HUES64 (cell line): ENCODE results near the gene STKLD1.

Experiments used
- H3K27ac ChIP-seq: 2 replicates; pipeline ENCODE4 v1.7.0; 2013; ENCODE audit warnings: low read depth, low read length, inconsistent platforms
- H3K27me3 ChIP-seq: 2 replicates; pipeline ENCODE4 v1.6.1; 2013; ENCODE audit warnings: mild to moderate bottlenecking, low read length; ENCODE audit not compliant: insufficient read depth
- H3K36me3 ChIP-seq: 2 replicates; pipeline ENCODE4 v1.6.1; 2013; ENCODE audit warnings: mild to moderate bottlenecking, low read length; ENCODE audit not compliant: insufficient read depth
- H3K4me1 ChIP-seq: 2 replicates; pipeline ENCODE4 v1.6.1; 2013; ENCODE audit warnings: mild to moderate bottlenecking, low read length, moderate library complexity; ENCODE audit not compliant: insufficient read depth
- H3K4me3 ChIP-seq: 2 replicates; pipeline ENCODE4 v1.5.1; 2013; ENCODE audit warnings: mild to moderate bottlenecking, low read length, moderate library complexity
- H3K9ac ChIP-seq: 2 replicates; pipeline ENCODE4 v1.6.1; 2013; ENCODE audit warnings: mild to moderate bottlenecking, low read depth, low read length
- H3K9me3 ChIP-seq: 2 replicates; pipeline ENCODE4 v1.6.1; 2013; ENCODE audit warnings: low read depth, low read length; ENCODE audit not compliant: insufficient read depth
- WGBS: fragments of 150-250, 120-280 bp; methylation state at CpG from one replicate; pipeline ENCODE4 v1.1.7; 2013; ENCODE audit warnings: missing lambda C conversion rate; 5-methylcytosine and 5-hydroxymethylcytosine counted together

The STKLD1 gene

GRCh38 chr9:133423216-133423615, 47.0 kb downstream of the STKLD1 start:
- Histone ChIP-seq H3K9ac (no peak overlapping the region), H3K27ac (no peak overlapping the region), H3K9me3 (0 out of 2 replicates have a peak, but pooled peaks cover 2% of the 10 kb centered on the region), H3K36me3 (0 out of 2 replicates have a peak, but pooled peaks cover 4% of the 10 kb centered on the region), H3K27me3 (peaks cover 10% of the 10 kb centered on the region), H3K4me3 (no peak overlapping the region), H3K4me1 (0 out of 2 replicates have a peak, but pooled peaks cover 3% of the 10 kb centered on the region)
- WGBS = 94% methylated on average over 3 of the region's 3 CpGs

GRCh38 chr9:133424187-133424586, 48.0 kb downstream of the STKLD1 start:
- H3K36me3 ChIP-seq = 0 out of 2 replicates have a peak, but pooled peaks cover 4% of the 10 kb centered on the region
- H3K27ac ChIP-seq = no peak overlapping the region
- peaks cover 11% of the 10 kb centered on the region for H3K27me3 ChIP-seq
- no peak overlapping the region for H3K9ac ChIP-seq
- no peak overlapping the region for H3K4me3 ChIP-seq
- 0 out of 2 replicates have a peak, but pooled peaks cover 2% of the 10 kb centered on the region for H3K9me3 ChIP-seq
- 0 out of 2 replicates have a peak, but pooled peaks cover 2% of the 10 kb centered on the region for H3K4me1 ChIP-seq
- 93% methylated on average over 12 of the region's 12 CpGs for WGBS

DNA sequence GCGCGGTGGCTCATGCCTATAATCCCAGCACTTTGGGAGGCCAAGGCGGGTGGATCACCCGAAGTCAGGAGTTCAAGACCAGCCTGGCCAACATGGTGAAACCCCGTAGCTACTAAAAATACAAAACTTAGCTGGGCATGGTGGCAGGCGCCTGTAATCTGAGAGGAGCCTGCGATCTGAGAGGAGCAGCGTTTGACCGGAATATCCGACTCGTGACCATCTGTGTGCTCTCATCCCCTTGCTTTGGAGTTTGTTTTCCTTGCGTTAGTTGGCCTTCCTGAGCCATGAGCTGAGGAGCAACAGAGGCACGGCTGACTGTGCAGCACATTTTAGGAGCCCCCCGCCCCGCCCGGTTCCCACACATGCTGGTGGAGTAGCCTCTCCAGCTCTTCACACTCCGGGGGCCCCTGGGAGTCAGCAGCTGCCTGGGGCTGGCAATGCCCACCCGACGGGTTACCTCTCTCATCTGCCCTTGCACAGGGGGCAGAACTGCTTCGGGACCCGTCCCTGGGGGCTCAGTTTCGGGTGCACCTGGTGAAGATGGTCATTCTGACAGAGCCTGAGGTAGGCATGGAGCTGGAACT, 49.0 kb downstream of the STKLD1 start:
- 93% methylated on average over 22 of the region's 22 CpGs for WGBS
- Histone ChIP-seq H3K27ac (no peak overlapping the region), H3K36me3 (0 out of 2 replicates have a peak, but pooled peaks cover 4% of the 10 kb centered on the region), H3K4me3 (no peak overlapping the region), H3K4me1 (no peaks in the 10 kb centered on the region), H3K9ac (no peak overlapping the region), H3K27me3 (peaks cover 17% of the 10 kb centered on the region), H3K9me3 (0 out of 2 replicates have a peak, but pooled peaks cover 2% of the 10 kb centered on the region)

GRCh38 chr9:133426011-133426410, 49.8 kb downstream of the STKLD1 start:
- WGBS = 89% methylated on average over 11 of the region's 11 CpGs
- H3K27ac ChIP-seq = no peak overlapping the region
- H3K27me3 ChIP-seq = peaks cover 20% of the 10 kb centered on the region
- no peaks in the 10 kb centered on the region for H3K4me1 ChIP-seq
- H3K9ac ChIP-seq = no peak overlapping the region
- 0 out of 2 replicates have a peak, but pooled peaks cover 4% of the 10 kb centered on the region for H3K36me3 ChIP-seq
- H3K4me3 ChIP-seq = no peak overlapping the region
- H3K9me3 ChIP-seq = 0 out of 2 replicates have a peak, but pooled peaks cover 2% of the 10 kb centered on the region

DNA sequence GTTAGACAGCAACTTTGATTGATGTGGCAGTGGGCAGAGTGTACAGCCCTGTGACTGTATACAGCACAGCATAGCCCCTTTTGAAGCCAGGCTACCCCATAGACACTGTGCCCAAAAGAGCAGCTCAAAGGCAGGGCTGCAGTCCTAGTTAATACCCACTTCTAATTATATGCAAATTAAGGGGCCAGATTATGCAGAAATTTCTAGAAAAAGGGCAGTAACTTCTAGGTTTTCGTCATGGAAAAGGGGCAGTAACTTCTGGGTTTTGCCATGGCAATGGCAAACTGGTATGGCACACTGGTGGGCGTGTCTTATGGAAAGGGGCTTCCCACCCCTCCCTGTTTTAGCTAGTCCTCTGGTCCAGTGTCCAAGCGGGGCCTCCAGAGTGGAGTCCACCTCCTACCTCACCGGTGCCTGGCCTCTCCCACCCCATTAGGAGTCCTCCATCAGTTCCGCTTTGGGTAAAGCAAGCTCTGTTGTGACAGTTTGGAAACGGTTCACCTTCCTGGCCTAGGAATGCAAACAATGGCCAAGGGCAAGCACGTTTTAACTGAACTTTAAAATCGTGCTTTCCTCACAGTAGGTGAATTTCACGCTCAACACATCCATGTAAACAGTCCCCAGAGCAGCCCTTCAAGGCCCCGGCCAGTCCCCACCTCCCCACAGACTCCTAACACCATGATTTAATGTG, 51.6 kb downstream of the STKLD1 start:
- Histone ChIP-seq H3K9ac (no peak overlapping the region), H3K36me3 (0 out of 2 replicates have a peak, but pooled peaks cover 4% of the 10 kb centered on the region), H3K4me1 (no peaks in the 10 kb centered on the region), H3K4me3 (peak overlapping the region; percentile 57), H3K9me3 (0 out of 2 replicates have a peak, but pooled peaks cover 2% of the 10 kb centered on the region), H3K27me3 (peaks cover 20% of the 10 kb centered on the region), H3K27ac (peak overlapping the region; percentile 25; the same call in 1 of the 2 replicates)
- 54% methylated on average over 10 of the region's 10 CpGs for WGBS

DNA sequence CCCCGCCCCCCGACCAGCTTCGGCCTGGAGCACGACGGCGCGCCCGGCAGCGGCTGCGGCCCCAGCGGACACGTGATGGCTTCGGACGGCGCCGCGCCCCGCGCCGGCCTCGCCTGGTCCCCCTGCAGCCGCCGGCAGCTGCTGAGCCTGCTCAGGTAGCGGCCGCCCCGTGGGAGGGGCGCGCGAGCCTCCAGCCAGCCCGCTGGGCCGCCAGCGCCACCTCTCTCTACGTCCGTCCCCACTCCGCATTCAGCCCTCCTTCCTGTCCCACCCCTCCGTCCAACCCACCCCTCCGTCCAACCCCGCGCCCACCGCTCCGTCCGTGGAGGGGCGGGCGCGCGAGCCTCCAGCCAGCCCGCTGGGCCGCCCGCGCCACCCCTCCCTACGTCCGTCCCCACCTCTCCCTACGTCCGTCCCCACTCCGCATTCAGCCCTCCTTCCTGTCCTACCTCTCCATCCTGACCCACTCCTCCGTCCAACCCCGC, 52.5 kb downstream of the STKLD1 start:
- H3K36me3 ChIP-seq = 0 out of 2 replicates have a peak, but pooled peaks cover 4% of the 10 kb centered on the region
- H3K4me3 ChIP-seq = peak overlapping the region; percentile 57
- no peak overlapping the region; the same call in 1 of the 2 replicates for H3K9ac ChIP-seq
- no peak overlapping the region for H3K27ac ChIP-seq
- H3K27me3 ChIP-seq = peaks cover 20% of the 10 kb centered on the region
- 0 out of 2 replicates have a peak, but pooled peaks cover 2% of the 10 kb centered on the region for H3K9me3 ChIP-seq
- H3K4me1 ChIP-seq = no peaks in the 10 kb centered on the region
- under 1% methylated on average over 57 of the region's 57 CpGs for WGBS

GRCh38 chr9:133429214-133429613, 53.0 kb downstream of the STKLD1 start:
- H3K4me3 ChIP-seq = peak overlapping the region; percentile 53
- WGBS = 1% methylated on average over 18 of the region's 18 CpGs
- H3K4me1 ChIP-seq = no peaks in the 10 kb centered on the region
- H3K27me3 ChIP-seq = peaks cover 20% of the 10 kb centered on the region
- 0 out of 2 replicates have a peak, but pooled peaks cover 2% of the 10 kb centered on the region for H3K9me3 ChIP-seq
- no peak overlapping the region for H3K9ac ChIP-seq
- H3K36me3 ChIP-seq = 0 out of 2 replicates have a peak, but pooled peaks cover 4% of the 10 kb centered on the region
- H3K27ac ChIP-seq = no peak overlapping the region

DNA sequence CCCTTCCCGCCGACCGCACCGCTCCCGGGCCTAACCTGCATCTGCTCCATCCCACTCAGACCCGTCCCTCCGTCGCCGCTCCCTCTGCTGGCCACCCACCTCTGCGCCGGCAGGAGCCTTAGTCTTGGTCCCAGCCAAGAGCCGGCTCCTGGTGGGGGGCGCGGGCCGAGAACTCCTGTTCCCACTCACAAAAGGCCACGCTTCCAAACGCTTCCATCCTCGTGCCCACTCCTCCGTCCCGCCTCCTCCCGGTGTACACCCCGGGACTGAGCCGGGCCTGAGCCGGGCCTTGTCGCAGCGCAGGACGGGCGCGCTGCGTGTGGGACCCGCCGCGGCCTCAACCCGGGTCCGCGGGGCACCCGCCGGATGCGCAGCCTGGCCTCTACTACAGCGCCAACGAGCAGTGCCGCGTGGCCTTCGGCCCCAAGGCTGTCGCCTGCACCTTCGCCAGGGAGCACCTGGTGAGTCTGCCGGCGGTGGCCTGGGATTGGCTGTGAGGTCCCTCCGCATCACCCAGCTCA, 53.5 kb downstream of the STKLD1 start:
- WGBS = 6% methylated on average over 49 of the region's 49 CpGs
- peaks cover 20% of the 10 kb centered on the region for H3K27me3 ChIP-seq
- H3K9ac ChIP-seq = no peak overlapping the region

GRCh38 chr9:133430244-133430643, 54.1 kb downstream of the STKLD1 start:
- no CpG with 5 or more reads among the region's 1 CpG for WGBS
- no peaks in the 10 kb centered on the region for H3K4me1 ChIP-seq
- peaks cover 20% of the 10 kb centered on the region for H3K27me3 ChIP-seq
- H3K36me3 ChIP-seq = 0 out of 2 replicates have a peak, but pooled peaks cover 4% of the 10 kb centered on the region
- peak overlapping the region; percentile 53 for H3K4me3 ChIP-seq
- 0 out of 2 replicates have a peak, but pooled peaks cover 2% of the 10 kb centered on the region for H3K9me3 ChIP-seq
- H3K9ac ChIP-seq = no peak overlapping the region
- H3K27ac ChIP-seq = no peak overlapping the region

More for the DNA sequence above, 53.5 kb downstream of the STKLD1 start:
- H3K9me3 ChIP-seq = 0 out of 2 replicates have a peak, but pooled peaks cover 2% of the 10 kb centered on the region
- peak overlapping the region; percentile 53 for H3K4me3 ChIP-seq
- no peak overlapping the region for H3K27ac ChIP-seq
- H3K4me1 ChIP-seq = no peaks in the 10 kb centered on the region
- H3K36me3 ChIP-seq = 0 out of 2 replicates have a peak, but pooled peaks cover 4% of the 10 kb centered on the region

DNA sequence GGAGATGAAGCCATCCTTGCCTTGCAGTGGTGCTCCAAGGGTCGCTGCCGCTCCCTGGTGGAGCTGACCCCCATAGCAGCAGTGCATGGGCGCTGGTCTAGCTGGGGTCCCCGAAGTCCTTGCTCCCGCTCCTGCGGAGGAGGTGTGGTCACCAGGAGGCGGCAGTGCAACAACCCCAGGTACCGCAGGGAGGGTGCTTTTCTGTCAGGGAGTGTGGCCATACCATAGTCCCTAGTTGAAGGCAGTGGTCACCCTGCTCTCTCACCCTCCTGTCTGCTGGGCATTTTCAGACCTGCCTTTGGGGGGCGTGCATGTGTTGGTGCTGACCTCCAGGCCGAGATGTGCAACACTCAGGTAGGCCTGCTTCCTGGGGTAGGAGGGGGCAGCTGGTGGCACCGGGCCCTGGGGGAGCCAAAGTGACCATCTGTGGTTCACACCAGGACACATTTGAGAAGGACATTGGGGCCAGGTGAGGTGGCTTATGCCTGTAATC, 57.2 kb downstream of the STKLD1 start:
- Histone ChIP-seq H3K9ac (no peak overlapping the region), H3K27ac (no peak overlapping the region), H3K36me3 (no peaks in the 10 kb centered on the region), H3K27me3 (peaks cover 9% of the 10 kb centered on the region), H3K4me3 (no peak overlapping the region), H3K9me3 (no peaks in the 10 kb centered on the region), H3K4me1 (no peaks in the 10 kb centered on the region)
- 90% methylated on average over 11 of the region's 11 CpGs for WGBS
